Activated CD4-positive, CD25-positive, alpha-beta regulatory T cell (primary cell): Measurements from ENCODE around the gene NAA20.

Experiments used
- DNase-seq, 4 experiments: peaks; one replicate each; lab custom pipeline; 2025; lab: John Stamatoyannopoulos, UW

The NAA20 gene

GRCh38 chr20:20076297-20077065 lies 59.3 kb downstream of the NAA20 start:
- DNase-seq, result no peak

GRCh38 chr20:20078041-20078440 lies 60.9 kb downstream of the NAA20 start:
- no peak for DNase-seq

- DNase-seq, result no peak
Measured at GRCh38 chr20:20079102-20079784, 62.1 kb downstream of the NAA20 start.
